GM18505 (cell line): ENCODE measurements around the gene TRIM62.

Experiments
- ATAC-seq: cut with Tn5 transposase; IDR thresholded peaks from one replicate; pipeline ENCODE4 v1.9.1; 2021; ENCODE audit not compliant: unreplicated experiment
- POLR2A ChIP-seq: IDR thresholded peaks from 4 replicates; pipeline ENCODE4 v1.6.1; 2011; ENCODE audit warnings: borderline replicate concordance; ENCODE audit not compliant: insufficient read depth, insufficient read length; ENCODE audit errors: extremely low read depth

Gene TRIM62

GRCh38 chr1:33190701-33191100 lies 8.9 kb upstream of the TRIM62 start:
- TF ChIP-seq POLR2A = no peak
- ATAC-seq = no peak

DNA sequence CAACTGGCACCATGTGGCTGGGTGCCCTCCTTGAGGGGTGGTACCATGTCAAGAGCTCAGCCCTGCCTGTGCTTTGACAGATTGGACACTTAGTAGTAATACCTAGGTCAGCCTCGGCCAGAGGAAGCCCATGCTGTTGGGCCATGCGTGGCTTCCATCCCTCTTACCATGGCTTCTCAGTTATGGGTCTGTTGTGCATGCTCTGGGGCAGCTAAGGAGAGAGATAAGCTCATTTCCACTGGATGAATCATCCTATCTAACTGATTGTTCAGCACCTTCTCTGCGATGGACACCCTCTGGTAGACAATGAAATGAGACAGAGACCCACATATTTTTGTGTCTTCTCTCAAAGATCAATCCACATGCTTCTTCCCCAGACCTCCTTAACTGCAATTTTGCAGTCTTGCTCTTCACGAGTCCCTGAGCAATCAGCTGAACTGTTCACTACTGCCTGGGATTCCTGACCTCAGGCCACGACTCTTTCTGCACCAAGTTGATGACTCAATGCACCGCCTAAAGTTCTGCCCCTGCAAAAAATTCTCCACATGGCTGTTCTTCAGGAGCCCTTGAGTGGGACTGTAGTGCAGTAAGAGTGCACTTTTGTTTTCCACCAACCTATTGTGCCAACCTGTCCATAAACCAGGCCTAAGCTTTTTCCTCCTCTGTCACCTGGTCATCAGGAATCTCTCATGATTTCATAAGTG lies 6.9 kb upstream of the TRIM62 start:
- no peak for ATAC-seq
- TF ChIP-seq POLR2A = no peak

DNA sequence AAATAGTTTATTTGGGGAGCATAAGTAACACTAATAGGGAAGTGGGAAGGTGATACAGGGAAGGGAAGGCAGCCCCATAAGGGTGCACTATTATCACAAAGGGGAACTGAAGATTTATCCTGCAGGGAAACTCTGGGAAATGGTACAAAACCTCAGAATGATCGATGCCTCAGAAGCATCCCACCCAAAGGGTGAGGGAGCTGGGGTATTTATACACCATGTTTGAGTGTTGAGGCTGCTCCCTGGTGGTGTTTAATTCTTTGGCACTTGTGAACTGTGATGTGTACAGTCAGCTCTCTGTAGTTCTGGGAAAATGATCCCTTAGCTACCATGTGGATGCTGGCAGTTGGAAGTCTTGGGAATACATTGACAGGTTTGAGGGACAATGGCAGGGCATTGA lies 5.1 kb upstream of the TRIM62 start:
- ATAC-seq = no peak
- TF ChIP-seq POLR2A = no peak

DNA sequence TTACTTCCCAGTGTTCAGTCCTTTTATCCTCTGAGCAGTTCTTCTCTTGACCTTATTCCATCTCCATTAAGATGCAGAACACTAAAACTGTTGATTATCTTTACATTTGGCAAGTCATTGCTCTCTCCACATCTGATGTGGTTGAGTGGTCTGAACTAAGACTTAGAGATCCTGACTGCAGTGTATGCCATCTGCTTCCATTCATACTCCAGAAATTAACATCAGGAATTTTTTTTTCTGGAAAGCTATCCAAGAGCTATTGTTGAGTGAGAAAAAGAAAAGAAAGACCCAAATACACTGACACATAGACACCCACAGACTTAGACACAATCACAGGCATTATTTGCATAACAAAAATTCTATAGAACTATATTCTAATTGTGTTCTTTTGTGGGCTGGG lies 3.7 kb upstream of the TRIM62 start:
- no peak for ATAC-seq
- no peak for TF ChIP-seq POLR2A

DNA sequence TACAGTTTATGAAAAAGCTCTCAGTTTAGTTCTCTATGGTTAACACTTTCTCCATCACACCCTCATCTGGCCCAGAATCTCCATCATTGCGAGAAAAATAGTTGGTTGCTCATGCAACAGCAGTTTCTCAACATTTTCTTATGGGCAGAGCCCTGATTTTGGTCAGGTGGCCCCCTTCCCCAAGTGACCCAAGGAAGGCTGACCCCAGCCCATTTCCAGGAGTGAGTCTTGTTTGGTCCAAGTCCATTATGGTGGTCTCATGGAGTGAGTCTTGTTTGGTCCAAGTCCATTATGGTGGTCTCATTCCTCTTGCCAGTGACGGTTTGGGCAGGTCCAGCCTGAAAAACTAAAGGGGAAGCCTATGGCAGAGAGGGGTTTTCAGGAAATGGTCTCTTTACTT lies 1.5 kb upstream of the TRIM62 start:
- ATAC-seq = no peak
- no peak for TF ChIP-seq POLR2A

GRCh38 chr1:33182896-33183295 lies 1.1 kb upstream of the TRIM62 start:
- TF ChIP-seq POLR2A = no peak
- ATAC-seq = no peak

- no peak for ATAC-seq
- TF ChIP-seq POLR2A = no peak
These were observed 578 bp upstream of the TRIM62 start for GRCh38 chr1:33182401-33182841.

DNA sequence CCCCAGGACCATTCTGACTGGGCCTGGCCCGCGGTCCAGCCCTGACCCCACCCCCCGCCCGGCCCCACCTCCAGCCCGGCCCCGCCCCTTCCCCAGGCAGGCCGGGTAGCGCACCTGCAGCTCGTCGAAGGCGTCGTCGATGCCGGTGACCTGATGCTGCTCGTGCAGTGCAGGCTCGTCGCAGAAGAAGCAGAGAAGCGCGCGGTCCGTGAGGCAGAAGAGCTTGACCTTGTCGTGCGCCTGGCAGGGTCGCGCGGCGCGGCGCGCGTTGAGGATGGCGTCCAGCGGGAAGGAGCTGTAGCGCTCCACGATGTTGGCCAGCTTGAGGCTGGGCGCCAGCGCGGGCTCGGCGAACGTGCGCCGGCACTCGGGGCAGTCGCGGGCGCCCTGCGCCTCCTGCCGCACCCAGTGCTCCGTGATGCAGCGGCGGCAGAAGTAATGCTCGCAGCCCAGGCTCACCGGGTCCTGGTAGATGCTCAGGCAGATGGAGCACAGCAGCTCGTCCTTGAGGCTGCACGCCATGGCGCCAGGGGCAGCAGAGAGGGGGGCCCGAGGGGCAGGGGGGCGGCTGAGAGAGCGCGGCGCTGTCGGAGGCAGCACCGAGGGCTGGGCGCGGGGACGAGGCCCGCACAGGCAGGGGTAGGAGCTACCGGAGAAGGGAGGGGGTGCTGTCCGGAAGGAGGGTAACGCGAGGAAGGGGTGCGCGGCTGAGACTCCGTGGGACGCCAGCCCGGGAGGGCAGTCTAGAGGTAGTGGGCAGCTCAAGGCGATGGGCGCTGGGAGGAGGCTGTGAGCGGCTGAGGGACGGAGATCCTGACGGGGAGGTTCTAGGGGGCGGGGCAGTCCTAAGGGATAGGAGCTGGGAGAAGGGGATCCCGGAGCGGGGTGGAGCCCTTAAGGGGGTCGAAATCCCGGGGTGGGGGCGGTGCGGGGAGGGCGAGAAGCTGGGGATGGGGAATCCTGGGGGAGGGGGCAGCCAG lies 642 bp downstream of the TRIM62 start:
- peak; percentile 67 for ATAC-seq
- no peak for TF ChIP-seq POLR2A

DNA sequence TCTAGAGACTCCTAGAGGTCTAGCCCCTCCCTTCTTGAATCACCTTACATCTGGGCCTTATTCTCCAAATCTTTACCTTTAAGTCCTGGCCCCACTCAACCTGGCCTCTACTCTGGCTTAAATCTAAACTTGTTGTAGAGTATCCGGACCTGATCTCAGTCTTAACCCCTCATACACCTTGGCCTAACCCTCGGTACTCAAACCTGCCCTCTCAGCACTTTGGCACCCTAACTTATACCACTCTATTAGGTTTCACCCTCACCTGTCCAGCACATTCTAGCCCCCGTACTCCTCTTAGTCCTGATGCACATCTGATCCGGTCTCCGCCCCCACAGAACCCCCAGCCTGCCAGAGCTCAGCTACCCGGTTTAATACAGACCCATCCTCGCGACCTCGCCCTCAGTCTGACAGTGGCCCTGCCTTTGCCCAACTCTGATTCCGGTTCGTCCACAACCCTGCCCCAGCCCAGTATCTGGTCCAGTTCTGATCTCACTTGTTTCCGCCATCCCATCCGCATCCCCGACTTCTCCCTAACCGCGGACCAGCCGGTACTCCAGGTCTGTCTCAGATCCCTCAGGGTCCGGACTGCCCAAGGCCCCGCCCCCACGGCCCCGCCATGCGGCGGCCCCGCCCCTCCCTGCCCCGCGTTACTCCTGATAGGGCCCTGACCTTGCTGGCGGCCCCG lies 1.5 kb downstream of the TRIM62 start:
- ATAC-seq = no peak
- no peak for TF ChIP-seq POLR2A

GRCh38 chr1:33178836-33179439 lies 2.9 kb downstream of the TRIM62 start:
- TF ChIP-seq POLR2A = no peak
- ATAC-seq = no peak

GRCh38 chr1:33177996-33178540 lies 3.8 kb downstream of the TRIM62 start:
- no peak for ATAC-seq
- TF ChIP-seq POLR2A = no peak

DNA sequence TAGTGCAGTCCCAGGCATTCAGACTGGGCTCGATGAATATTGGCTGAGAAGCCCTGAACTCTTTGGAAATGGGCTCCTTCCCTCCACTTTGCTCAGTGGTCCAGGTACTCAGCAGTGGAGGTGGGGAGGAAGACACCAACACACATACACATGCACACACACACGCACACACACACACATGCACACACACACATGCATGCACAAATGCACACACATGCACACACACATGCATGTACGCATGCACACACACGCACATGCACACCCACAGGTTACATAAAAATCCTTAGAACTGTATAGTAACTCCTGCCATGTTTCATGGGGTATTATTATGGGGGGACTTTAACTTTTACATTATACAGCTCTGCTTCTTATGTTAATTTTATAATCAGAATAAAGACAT lies 5.0 kb downstream of the TRIM62 start:
- ATAC-seq = no peak
- no peak for TF ChIP-seq POLR2A
